H9 (cell line): ENCODE data around the gene SNTG2. TPM values are rescaled to one million over a fixed set of nuclear protein-coding genes. Genes with fewer than 3 reads are reported as not detected.

Source experiments
- DNase-seq: peaks from one replicate; pipeline ENCODE4 v3.0.0-alpha.2; 2017
- H2AFZ ChIP-seq: one replicate; pipeline ENCODE4 v1.6.1; 2013; ENCODE audit warnings: mild to moderate bottlenecking, low read length, control low read depth, moderate library complexity
- H2AK5ac ChIP-seq: 2 replicates; pipeline ENCODE4 v1.6.1; 2013; ENCODE audit warnings: low read length, control low read depth, mixed read lengths; ENCODE audit not compliant: insufficient read length
- H2BK120ac ChIP-seq: one replicate; pipeline ENCODE4 v1.6.1; 2013; ENCODE audit warnings: low read depth, mild to moderate bottlenecking, low read length, control low read depth, inconsistent platforms; ENCODE audit not compliant: poor library complexity, severe bottlenecking
- H2BK12ac ChIP-seq: 2 replicates; pipeline ENCODE4 v1.6.1; 2013; ENCODE audit warnings: low read length, control low read depth, mixed read lengths, low read depth; ENCODE audit not compliant: insufficient read length
- H2BK15ac ChIP-seq: 2 replicates; pipeline ENCODE4 v1.6.1; 2013; ENCODE audit warnings: low read depth, low read length, control low read depth
- H2BK20ac ChIP-seq: one replicate; pipeline ENCODE4 v1.6.1; 2013; ENCODE audit warnings: low read depth, mild to moderate bottlenecking, low read length, control low read depth, inconsistent platforms; ENCODE audit not compliant: poor library complexity, severe bottlenecking
- H2BK5ac ChIP-seq: 2 replicates; pipeline ENCODE4 v1.6.1; 2013; ENCODE audit warnings: low read length, control low read depth, mixed read lengths; ENCODE audit not compliant: insufficient read length
- H3K14ac ChIP-seq: 2 replicates; pipeline ENCODE4 v1.6.1; 2013; ENCODE audit warnings: low read length, control low read depth; ENCODE audit not compliant: insufficient read depth
- H3K18ac ChIP-seq: 2 replicates; pipeline ENCODE4 v1.6.1; 2013; ENCODE audit warnings: low read depth, mild to moderate bottlenecking, mixed read lengths, low read length, control low read depth; ENCODE audit not compliant: insufficient read length
- H3K23ac ChIP-seq: 2 replicates; pipeline ENCODE4 v1.6.1; 2013; ENCODE audit warnings: low read length, control low read depth, mixed read lengths, low read depth; ENCODE audit not compliant: insufficient read length
- H3K23me2 ChIP-seq: 2 replicates; pipeline ENCODE4 v1.6.1; 2013; ENCODE audit warnings: low read depth, mild to moderate bottlenecking, mixed read lengths, low read length, control low read depth; ENCODE audit not compliant: insufficient read length, poor library complexity, severe bottlenecking
- H3K27ac ChIP-seq: 2 replicates; pipeline ENCODE4 v1.5.1; 2013; ENCODE audit warnings: low read length, control low read depth, mixed read lengths, low read depth; ENCODE audit not compliant: insufficient read length
- H3K27me3 ChIP-seq: 2 replicates; pipeline ENCODE4 v1.6.1; 2013; ENCODE audit warnings: low read length, control low read depth, inconsistent platforms; ENCODE audit not compliant: insufficient read depth
- H3K4ac ChIP-seq: 2 replicates; pipeline ENCODE4 v1.6.1; 2013; ENCODE audit warnings: low read depth, mild to moderate bottlenecking, control low read depth, inconsistent platforms, low read length, moderate library complexity
- H3K4me1 ChIP-seq: 2 replicates; pipeline ENCODE4 v1.6.1; 2013; ENCODE audit warnings: low read length, control low read depth, inconsistent platforms; ENCODE audit not compliant: insufficient read depth
- H3K4me2 ChIP-seq: 2 replicates; pipeline ENCODE4 v1.6.1; 2013; ENCODE audit warnings: low read length, control low read depth, mixed read lengths; ENCODE audit not compliant: insufficient read length, insufficient read depth
- H3K56ac ChIP-seq: 2 replicates; pipeline ENCODE4 v1.6.1; 2013; ENCODE audit warnings: low read depth, mild to moderate bottlenecking, mixed read lengths, low read length, control low read depth; ENCODE audit not compliant: insufficient read length
- H3K79me1 ChIP-seq: 2 replicates; pipeline ENCODE4 v1.6.1; 2013; ENCODE audit warnings: low read depth, mild to moderate bottlenecking, moderate library complexity, low read length, control low read depth, inconsistent platforms; ENCODE audit not compliant: insufficient read depth, poor library complexity, severe bottlenecking
- H3K79me2 ChIP-seq: 2 replicates; pipeline ENCODE4 v1.6.1; 2013; ENCODE audit warnings: low read length, control low read depth, inconsistent platforms; ENCODE audit not compliant: insufficient read depth
- H3K9ac ChIP-seq: 2 replicates; pipeline ENCODE4 v1.6.1; 2013; ENCODE audit warnings: low read length, control low read depth, mixed read lengths; ENCODE audit not compliant: insufficient read length; ENCODE audit errors: extremely low read depth
- H3K9me3 ChIP-seq: one replicate; pipeline ENCODE4 v1.6.1; 2013; ENCODE audit warnings: low read depth, low read length, inconsistent platforms; ENCODE audit not compliant: control insufficient read depth
- H3T11ph ChIP-seq: one replicate; pipeline ENCODE4 v1.6.1; 2013; ENCODE audit warnings: mild to moderate bottlenecking, low read length, control low read depth, inconsistent platforms
- H4K20me1 ChIP-seq: one replicate; pipeline ENCODE4 v1.6.1; 2013; ENCODE audit not compliant: control insufficient read depth, insufficient read length, insufficient read depth
- H4K5ac ChIP-seq: 2 replicates; pipeline ENCODE4 v1.6.1; 2013; ENCODE audit warnings: low read depth, mild to moderate bottlenecking, mixed read lengths, low read length, control low read depth; ENCODE audit not compliant: insufficient read length
- H4K8ac ChIP-seq: replicated peaks from 2 replicates; pipeline ENCODE4 v1.6.1; 2013; ENCODE audit warnings: low read length, control low read depth, mixed read lengths, low read depth; ENCODE audit not compliant: insufficient read length
- H4K91ac ChIP-seq: 2 replicates; pipeline ENCODE4 v1.6.1; 2013; ENCODE audit warnings: low read depth, mild to moderate bottlenecking, moderate library complexity, mixed read lengths, low read length, control low read depth; ENCODE audit not compliant: insufficient read length
- H3K27ac Mint-ChIP-seq, 3 experiments: 2 replicates in 2 of 3; 3 replicates in 1 of 3; pipeline ENCODE4 v1.8.0; 2020 to 2021; ENCODE audit warnings: mixed read lengths in 3 of 3, mild to moderate bottlenecking in 1 of 3, moderate library complexity in 1 of 3
- H3K27me3 Mint-ChIP-seq: 2 replicates; pipeline ENCODE4 v1.8.0; 2021; ENCODE audit warnings: low read depth, mild to moderate bottlenecking, moderate library complexity, mixed read lengths
- H3K36me3 Mint-ChIP-seq, 3 experiments: 2 replicates in 2 of 3; 3 replicates in 1 of 3; pipeline ENCODE4 v1.8.0; 2020 to 2021; ENCODE audit warnings: low read depth in 3 of 3, mixed read lengths in 3 of 3; ENCODE audit not compliant: insufficient read depth in 1 of 3
- H3K4me1 Mint-ChIP-seq, 2 experiments: 2 replicates each; pipeline ENCODE4 v1.8.0; 2020; ENCODE audit warnings: mixed read lengths in 2 of 2
- H3K4me3 Mint-ChIP-seq, 2 experiments: 2 replicates in 1 of 2; 3 replicates in 1 of 2; pipeline ENCODE4 v1.8.0; 2020 to 2021; ENCODE audit warnings: mild to moderate bottlenecking in 2 of 2, mixed read lengths in 2 of 2, moderate library complexity in 1 of 2
- H3K9me3 Mint-ChIP-seq, 2 experiments: 2 replicates in 1 of 2; 3 replicates in 1 of 2; pipeline ENCODE4 v1.8.0; 2020; ENCODE audit warnings: mild to moderate bottlenecking in 2 of 2, mixed read lengths in 2 of 2, moderate library complexity in 1 of 2
- CTCF ChIP-seq: fragments of 200-600 bp; sonication (generic); conservative IDR thresholded peaks from 3 replicates; pipeline ENCODE4 v1.8.0; 2021; ENCODE audit warnings: antibody characterized with exemption, mild to moderate bottlenecking
- WGBS: extraction: QIAGEN DNeasy Blood & Tissue Kit; methylation state at CpG from one replicate; pipeline ENCODE4 v1.1.7; 2013; ENCODE audit warnings: missing lambda C conversion rate, low lambda C conversion rate, mixed read lengths; ENCODE audit not compliant: insufficient read length; ENCODE audit errors: extremely low coverage; 5-methylcytosine and 5-hydroxymethylcytosine counted together
- total RNA-seq: library from RNA; stranded (reverse); gene quantifications from 2 replicates; pipeline ENCODE4 v1.2.1, GENCODE V29; 2021

SNTG2 gene
- total RNA-seq, 1 experiment from 2014 or later, result 13.2 TPM

- no peak overlapping the region for H3K9ac ChIP-seq
- no peak overlapping the region for H3K4ac ChIP-seq
- H3K4me1 ChIP-seq, result no peaks in the 10 kb centered on the region
- no peak overlapping the region for H3K14ac ChIP-seq
- H2AFZ ChIP-seq, result no peak overlapping the region
- H2BK120ac ChIP-seq, result no peak overlapping the region
- no peaks in the 10 kb centered on the region for H3K9me3 ChIP-seq
- peak; percentile 24 for DNase-seq
- H4K20me1 ChIP-seq, result no peaks in the 10 kb centered on the region
- no peaks in the 10 kb centered on the region for H3K79me1 ChIP-seq
- Mint-ChIP-seq H3K4me1 (no peaks in the 10 kb centered on the region), H3K27me3 (no peaks in the 10 kb centered on the region), H3K36me3 (peaks cover 33 to 60% (median 51%) of the 10 kb centered on the region in 3 experiments), H3K9me3 (no peaks in the 10 kb centered on the region), H3K27ac (no peak overlapping the region), H3K4me3 (no peak overlapping the region)
- H3K56ac ChIP-seq, result no peak overlapping the region
- no peak overlapping the region for H4K91ac ChIP-seq
- H4K5ac ChIP-seq, result no peak overlapping the region
- no peak overlapping the region for H2BK12ac ChIP-seq
- H3K18ac ChIP-seq, result no peak overlapping the region
- H3K23me2 ChIP-seq, result no peaks in the 10 kb centered on the region
- WGBS, result no CpG with 5 or more reads among the region's 10 CpGs
- H2BK20ac ChIP-seq, result no peak overlapping the region
- no peak for TF ChIP-seq CTCF
- no peak overlapping the region for H3K23ac ChIP-seq
- no peaks in the 10 kb centered on the region for H3K79me2 ChIP-seq
- no peak overlapping the region for H2BK15ac ChIP-seq
- no peak overlapping the region for H2AK5ac ChIP-seq
- no peak overlapping the region for H3T11ph ChIP-seq
- H4K8ac ChIP-seq, result no peak overlapping the region
- no peak overlapping the region for H3K27ac ChIP-seq
- H3K4me2 ChIP-seq, result no peak overlapping the region
- H2BK5ac ChIP-seq, result no peak overlapping the region
- H3K27me3 ChIP-seq, result no peaks in the 10 kb centered on the region
These were observed 150.5 kb downstream of the SNTG2 start for GRCh38 chr2:1101011-1101782.
